Activated CD4-positive, alpha-beta T cell treated with anti-CD3 and anti-CD28 coated beads, Interleukin-2, amount 50 U/mL, for 48 hours (primary cell): ENCODE measurements around the gene TMEM51.

Experiments used
- DNase-seq, 2 experiments: peaks; one replicate each; pipeline ENCODE4 v3.0.0-alpha.2; 2020

The TMEM51 gene

DNA sequence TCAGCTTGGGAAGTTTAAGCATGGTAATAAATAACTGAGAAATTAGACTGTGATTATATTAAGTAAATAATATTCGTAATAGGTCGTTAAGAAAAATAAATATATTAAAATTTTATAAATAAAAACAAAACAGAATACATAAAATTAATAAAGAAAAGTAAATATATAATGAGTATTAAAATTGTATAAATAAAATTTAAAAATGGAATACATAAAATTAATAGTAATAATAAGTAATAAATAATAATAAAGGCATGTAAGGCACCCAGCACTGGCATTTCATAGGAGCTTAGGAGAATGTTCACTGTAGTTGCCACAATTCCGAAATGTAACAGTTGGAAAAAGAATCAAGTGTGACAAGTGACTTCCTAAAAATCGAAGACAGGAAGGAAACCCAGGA lies 47.7 kb downstream of the TMEM51 start:
- DNase-seq, result no peak

DNA sequence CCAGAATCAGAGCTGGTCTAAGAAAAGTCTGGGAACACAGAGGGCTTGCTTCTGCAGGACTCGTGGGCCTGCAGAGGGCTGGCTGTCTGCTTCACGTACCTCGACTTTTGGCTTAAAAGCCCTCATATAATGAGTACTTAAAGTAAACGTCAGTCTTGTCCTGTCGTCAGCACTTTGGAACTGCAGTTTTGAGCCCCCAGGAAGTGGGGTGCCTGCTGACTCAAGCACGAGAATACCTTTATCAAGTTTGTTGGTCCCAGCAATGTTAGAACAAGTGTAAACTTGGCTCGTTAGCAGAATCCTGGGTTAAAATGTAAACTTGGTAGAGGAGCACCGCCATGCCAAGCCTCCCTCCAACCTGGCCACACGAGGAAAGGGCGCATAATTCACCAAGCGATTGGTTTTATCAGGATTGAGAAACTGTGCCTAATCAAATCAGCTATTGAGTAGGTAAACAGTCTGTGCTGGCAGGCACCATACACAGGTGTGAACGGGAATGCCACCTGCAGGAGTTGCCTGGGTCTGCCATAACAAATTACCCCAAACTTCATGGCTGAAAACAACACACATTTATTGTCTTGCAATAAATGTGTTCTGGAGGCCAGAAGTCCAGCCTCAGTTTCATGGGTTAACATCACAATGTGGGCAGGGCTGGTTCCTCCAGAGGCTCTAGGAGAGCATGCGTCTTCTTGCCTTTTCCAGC lies 48.5 kb downstream of the TMEM51 start:
- DNase-seq, result no peak

DNA sequence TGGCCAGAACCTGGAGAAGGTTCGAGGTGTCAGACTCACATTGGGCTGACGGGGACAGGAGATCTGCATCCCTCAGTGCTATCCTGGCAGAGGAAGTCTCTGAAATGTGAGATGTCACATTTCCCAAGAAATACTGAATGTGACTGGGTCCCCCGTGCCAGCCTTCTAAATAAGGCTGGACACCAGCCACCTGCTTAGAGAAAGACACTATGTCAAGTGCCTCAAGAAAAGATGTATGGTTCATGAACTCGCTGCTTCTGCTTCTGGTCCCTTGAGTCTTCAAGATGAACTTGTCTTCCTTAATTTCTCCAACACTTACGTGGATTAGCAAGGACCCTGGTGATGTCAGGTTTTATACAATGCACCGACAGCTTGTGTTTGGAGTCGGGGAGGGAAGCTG lies 51.4 kb downstream of the TMEM51 start:
- DNase-seq, result no peak

DNA sequence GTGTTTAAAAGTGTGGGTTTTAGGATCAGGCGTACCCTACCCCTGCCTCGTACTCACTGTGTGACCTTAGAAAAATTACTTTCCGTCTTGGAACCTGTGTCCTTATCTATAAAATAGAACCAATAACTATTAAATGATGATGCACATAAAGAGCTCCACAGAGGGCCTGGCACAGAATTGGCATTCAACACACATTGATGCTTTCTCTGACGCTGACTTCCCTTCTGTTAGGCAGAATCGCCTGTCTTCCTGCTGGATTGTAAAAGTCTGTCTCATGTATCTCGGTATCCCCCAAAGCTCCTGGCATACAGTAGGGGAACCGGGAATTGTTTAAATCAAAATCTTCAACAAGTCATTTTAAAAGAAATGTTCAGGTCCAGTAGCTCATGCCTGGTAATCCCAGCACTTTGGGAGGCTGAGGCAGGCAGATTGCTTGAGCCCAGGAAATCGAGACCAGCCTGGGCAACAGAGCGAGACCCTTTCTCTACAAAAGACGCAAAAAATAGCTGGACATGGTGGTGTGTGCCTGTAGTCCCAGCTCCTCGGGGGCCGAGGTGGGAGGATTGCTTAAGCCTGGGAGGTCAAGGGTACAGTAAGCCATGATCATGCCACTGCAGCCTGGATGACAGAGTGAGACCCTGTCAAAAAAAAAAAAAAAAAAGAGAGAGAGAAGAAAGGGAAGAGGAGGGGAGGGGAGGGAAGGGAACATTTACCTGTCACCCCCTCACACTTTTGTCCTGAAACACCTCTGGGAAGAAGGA lies 52.2 kb downstream of the TMEM51 start:
- no peak for DNase-seq

DNA sequence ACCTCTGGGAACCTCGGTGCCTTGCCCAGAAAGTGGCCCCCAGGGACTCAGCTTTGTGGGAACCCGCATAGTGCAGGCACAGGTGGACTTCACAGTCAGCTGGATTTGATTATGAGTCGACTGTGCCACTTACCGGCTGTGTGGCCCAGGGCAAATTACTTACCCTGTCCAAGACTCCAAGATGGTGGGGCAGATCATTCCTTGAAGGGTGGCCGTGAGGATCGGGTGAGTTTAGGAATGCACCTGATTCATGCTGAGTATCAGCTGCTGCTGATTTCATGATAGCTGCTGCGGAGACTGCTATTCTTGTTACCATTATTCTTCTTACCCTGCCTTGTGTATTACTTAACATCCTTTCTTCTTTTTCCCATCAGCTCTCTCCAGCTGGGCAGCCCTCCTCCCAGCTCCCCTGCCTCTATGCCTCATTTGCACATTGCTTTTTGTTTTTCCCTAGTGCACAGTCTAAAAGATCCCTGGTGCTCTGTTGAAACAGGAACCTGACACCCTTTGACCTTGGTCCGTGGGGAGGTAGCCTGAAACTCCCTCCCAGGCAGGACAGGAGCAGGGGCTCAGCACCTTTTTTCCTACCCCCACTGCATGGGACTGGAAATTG lies 53.0 kb downstream of the TMEM51 start:
- no peak for DNase-seq

DNA sequence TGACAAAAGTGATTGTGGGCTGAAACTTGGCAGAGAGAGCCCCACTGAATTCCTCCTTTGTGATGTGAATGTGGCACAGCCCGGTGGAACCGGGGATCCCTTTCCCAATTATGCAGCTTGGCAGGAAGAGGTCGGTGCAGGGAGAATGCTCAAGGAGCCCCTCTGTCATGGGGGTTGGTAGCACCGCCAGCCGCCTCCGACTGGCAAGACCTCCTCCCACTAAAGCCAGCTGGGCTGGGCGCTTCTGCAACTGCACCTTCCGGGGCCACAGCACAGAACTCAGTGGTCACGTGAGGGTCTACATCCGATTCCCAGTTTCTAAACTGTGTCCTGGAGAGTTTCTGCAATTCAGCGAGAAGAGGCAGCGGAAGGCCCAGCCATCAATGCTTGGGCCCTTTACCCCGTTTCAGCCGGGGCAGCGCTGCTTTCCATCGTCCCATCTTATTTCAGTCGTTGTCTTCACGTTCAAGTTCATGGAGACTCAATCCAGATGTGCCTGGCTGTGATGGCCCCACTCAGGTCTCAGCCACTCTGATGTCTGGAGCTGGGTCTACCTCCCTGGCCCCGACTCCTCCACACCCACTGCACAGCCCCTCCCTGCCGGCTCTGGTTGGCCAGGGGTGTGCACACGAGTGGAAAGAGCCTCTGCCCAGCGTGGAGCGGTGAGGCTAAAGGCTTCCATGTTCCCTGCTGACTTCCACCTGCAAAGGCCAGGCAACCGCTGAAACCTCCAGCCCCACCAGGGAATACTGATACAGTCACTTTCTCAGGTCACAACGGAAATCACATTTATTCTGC lies 53.7 kb downstream of the TMEM51 start:
- DNase-seq, result no peak

DNA sequence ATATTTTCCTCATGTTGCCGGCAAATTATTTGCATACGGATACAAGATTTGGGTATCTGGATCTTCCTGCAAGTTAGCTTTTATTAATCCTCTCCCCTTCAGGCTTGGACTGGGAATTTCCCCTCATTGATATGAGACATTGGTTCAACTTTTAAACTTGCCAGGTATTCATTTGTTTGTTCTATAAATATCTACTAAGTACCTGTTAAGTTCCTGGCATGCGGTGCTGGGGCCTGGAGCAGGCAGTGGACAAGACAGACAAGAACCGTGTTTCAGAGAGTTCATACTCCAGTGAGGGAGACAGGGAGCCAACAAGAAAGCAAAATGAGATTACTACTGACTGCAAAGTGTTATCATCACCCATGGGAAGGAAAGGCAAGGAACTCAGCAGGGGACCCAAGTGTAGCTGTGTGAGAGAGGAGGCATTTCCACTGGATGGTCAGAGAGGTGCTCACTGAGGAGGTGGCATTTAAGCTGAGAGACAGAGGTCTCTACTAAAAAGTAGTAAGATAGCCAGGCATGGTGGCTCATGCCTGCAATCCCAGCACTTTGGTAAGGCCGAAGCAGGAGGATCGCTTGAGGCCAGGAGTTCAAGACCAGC lies 54.4 kb downstream of the TMEM51 start:
- DNase-seq, result no peak

DNA sequence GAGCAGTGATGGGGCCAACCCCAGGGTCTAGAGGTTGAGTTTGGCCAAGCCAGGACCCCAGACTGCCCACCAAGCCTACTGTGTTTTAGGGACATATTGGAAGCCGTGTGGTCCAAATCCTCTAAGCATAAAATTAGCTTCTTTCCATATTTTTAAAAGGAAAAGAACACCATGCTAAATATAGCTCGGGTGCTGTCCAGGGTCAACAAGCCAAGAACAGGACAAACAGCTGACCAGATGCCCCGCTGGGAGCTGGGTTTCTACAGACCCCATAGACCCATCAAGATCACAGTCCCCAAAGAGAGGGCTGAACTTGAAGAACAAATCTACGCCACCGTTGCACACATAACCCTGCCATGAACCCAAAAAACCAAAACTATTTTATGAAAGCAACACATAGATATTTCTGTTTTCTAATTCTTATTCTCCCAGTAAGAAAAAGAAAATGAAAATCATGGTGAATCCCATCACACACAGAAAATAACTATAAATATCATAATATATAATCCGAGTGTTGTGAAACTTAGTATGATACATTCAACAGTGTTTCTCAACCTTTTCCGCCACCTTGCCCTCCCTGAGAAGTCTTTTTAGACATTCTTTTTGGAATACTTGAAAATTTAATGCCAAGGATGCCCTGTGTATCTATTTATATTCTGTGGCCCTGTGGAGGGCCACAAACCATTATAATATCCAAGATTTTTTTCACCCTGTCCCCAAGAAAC lies 57.3 kb downstream of the TMEM51 start:
- no peak for DNase-seq

DNA sequence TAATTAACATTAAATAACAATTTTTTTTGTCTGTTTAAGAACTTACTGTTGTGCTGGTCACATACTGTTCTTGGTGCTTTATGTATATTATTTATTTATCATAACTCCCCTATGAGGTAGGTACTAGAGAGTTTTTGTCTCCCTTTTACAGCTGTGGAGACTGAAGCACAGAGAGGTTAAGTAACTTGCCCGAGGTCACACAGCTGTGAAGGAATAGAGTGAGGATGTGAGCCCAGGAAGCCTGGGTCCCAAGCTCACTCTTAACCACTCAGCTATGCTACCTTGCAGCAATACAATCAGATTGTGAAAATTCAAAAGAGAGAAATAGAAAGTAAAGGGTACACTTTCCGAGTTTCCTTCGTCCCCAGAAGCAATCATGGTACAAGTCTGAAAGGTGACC lies 57.9 kb downstream of the TMEM51 start:
- DNase-seq, result no peak

DNA sequence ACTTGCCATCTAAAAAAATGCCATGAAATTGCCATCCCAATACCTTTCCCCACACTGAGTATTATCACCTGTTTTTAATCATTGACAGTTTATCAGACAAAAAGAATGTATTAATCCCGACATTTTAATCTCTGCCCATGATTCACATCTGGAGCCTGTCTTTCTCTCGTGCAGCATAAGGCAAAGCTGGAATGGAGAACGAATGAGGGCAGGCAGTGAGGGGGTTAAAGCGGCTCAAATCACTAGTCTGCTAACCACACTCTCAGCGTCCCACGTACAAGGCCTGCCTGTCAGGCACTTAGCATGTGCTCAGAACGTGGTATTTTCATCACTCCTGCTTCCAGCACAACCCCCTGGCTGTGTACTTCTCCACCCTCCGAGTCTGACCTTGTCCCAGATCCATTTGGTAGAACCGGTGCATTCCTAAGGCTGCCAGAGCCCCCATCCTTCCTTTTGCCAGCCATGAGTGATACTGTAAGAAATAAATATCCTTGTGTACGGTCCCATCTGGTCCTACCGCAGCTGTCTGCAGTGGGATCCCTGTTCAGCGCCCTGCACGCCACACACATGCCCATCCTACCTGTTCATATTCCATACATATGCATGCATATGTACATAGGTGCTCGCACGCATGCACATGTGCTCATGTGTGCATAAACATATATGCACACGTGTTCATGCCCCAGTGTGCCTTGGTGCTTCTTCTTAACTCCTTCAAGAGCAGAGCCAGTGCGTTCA lies 58.8 kb downstream of the TMEM51 start:
- DNase-seq, result no peak

DNA sequence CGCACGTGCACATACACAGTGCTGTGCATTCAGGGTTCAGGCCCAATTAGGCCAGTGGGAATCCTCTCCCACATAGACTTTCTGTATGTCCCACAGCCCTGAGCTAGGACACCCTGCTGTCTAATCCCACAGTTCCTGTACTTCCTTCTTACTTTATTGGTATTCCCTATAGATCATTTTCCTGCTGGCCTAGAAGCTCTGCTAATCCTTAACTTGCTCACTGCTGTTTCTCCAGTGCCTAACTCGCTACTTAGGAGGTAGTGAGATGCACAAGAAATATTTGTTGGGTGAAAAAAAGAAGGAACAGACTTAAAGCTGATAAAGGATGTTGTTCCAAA lies 59.4 kb downstream of the TMEM51 start:
- DNase-seq, result no peak

DNA sequence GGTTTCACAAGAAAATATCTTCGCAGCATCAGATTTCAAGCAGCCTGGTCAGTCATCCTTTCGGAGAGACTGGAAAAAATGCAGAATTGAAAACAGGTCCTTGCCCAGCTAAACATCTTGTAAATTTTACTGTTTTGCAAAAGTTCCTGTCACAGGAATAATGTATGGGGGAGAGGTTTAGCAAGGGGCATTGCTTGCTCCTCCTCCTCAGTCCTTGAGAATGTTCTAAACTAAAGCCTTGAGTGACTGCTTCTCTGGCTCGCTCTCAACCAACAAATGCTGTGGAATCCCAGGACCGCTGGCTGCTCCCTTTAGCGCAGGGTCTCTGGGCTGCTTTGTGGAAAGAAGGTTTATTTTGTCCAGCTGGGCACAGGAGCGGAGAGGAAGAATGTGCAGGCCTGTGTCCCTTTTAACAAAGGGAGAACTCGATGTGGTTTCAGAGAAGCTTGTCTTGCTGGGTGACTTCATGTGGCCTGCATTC lies 59.8 kb downstream of the TMEM51 start:
- no peak for DNase-seq

DNA sequence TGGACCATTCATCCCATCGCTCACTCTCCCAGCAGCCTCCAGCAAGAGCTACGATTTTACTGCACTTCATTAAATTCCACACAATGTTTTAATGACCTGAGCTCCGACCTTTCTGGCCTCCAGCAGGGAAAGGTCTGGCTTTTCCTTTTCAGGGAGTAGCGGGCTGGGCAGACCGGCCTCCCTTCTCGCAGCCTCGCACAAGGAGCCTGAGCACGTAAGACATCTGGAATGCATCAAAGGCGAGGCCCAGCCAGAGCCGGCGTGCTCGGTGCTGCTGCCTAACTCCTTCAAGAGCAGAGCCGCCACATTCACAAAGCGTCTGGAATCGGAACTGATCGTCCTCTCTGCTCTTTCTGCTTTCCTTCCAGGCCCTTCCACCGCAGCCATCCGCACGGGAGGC lies 61.0 kb downstream of the TMEM51 start:
- DNase-seq, result no peak

DNA sequence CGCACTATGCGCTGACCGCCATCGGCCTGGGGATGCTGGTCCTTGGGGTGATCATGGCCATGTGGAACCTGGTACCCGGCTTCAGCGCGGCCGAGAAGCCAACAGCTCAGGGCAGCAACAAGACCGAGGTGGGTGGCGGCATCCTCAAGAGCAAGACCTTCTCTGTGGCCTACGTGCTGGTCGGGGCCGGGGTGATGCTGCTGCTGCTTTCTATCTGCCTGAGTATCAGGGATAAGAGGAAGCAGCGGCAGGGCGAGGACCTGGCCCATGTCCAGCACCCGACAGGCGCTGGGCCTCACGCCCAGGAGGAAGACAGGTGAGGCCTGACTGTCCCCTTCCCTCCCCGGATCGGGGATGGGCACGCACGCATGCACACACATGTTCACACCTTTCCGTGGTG lies 61.6 kb downstream of the TMEM51 start:
- no peak for DNase-seq

DNA sequence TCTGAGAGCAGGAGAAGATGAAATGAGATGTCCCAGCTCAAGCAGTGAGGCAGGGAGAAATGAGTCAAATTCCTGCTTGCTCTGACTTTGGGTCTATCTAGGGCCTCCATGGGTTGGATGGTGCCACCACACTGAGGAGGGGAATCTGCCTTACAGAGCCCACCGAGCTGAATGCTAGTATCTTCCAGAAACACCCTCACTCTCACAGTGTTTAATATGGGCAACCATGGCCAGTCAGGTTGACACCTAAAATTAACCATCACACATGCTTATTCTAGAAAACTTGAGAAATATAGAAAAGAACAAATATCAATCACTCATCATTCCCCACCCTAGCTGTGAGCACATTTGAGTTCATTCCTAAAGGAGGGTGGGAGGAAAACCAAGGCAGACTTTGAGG lies 64.1 kb downstream of the TMEM51 start:
- no peak for DNase-seq

DNA sequence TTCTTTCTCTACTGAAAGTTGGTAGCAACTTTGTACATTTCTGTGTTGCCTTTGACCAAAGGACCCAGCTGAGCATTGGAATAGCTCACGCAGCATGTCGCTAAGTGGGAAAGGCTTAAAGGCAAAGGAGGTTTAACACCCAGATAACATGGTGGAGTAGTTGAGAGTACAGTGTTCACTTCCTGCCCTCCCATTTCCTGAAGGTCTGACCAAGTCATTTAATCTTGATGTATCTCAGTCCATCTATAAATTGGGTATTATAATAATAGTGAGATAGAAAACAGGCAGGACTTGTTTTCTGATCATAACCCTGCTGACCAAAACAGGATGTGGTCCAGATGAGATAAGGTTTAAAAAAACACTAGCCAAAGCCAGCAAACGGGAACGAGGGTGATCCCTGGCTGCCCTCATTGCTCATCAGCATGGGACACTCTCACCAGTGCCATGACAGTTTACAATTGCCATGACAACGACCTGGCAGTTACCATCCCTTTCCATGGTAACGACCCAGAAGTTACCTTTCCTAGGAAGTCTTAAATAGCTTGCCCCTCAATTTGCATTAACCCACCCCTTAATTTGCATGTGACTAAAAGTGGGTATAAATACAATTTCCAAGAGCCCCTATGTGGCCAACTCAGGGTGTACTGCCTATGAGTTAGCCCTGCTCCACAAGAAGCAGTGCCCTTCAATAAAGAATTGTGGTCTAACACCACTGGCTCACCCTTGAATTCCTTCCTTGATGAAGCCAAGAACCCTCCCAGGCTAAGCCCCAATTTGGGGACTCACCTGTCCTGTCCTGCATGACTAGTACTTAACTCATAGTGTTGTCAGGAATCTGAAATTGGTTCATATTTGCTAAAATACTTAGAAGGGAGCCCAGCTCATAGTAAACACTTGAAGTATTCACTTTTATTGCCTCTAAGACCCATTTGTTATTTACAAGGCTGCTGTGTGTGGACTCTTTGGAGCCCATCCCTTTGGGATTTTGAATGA lies 65.0 kb downstream of the TMEM51 start:
- DNase-seq, result no peak

DNA sequence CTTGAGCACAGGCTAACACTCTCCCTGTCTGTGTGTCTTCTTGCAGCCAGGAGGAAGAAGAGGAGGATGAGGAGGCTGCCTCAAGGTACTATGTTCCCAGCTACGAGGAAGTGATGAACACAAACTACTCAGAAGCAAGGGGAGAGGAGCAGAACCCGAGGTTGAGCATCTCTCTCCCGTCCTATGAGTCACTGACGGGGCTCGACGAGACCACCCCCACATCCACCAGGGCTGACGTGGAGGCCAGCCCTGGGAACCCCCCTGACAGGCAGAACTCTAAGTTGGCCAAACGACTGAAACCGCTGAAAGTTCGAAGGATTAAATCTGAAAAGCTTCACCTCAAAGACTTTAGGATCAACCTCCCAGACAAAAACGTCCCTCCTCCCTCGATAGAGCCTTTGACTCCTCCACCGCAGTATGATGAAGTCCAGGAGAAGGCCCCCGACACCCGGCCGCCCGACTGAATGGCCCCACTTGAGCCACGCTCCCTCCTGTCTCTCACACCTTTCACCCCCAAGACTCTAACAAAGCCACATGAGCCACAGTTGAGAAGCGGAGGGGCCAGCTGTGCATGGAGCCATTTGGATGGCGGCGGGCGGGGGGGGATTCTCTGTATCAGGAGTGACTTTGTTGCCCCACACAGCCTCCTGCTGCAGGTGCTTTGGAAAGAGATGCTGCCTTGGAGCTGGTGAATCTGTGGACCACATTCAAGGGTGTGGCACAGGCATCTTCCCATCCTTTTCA lies 65.9 kb downstream of the TMEM51 start:
- DNase-seq, result no peak

DNA sequence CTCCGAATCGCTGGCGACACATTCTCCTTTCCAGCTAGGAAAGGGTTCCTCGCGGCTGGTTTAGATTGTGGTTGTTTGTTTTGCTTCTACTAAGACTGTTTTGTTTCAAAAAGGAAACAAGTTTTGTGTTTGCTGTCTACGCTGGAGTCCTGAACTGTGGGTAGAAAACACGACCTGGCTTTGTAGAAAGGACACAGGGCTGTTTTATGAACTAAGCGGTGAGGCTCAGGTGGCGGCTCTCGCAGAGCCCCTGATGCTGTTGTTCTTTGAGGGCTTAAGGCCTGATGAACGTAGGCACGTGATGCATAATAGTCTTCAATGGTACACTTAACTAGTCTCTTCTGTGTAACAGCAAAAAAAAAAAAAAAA lies 66.5 kb downstream of the TMEM51 start:
- no peak for DNase-seq

DNA sequence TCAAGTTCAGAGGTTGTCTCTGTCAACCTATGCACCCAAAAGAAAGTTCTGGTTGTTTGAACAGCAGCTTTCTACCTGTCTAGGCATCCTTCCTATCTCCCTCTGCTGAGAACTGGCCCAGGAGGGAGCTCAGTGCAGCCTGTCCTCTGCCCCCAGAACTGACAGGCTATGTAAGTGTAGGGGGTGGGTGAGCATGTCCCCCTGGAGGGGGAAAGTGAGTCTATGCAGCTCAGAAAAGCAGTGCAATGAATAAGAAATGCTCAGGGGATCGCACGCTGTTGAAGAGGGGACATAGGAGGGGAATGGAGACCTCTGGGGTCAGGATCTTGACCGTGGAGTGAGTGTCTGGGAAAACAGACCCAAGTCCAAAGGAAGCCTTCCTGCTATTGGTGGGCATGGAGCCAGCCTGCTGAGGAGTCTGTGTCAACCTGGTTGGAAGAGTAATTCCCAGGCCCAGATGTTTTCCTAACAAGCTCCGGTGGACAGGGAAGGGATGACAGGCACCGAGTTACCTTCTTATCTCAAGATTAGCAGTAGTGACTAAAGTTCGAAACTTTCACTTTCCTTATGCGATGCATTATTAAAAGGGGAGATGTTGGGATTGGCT lies 67.4 kb downstream of the TMEM51 start:
- no peak for DNase-seq
